Progenitor cell of endocrine pancreas (in vitro differentiated cells): Measurements from ENCODE around the gene EBF4. TPM values are rescaled to one million over a fixed set of nuclear protein-coding genes. Genes with fewer than 3 reads are reported as not detected.

Experiments
- DNase-seq: peaks from one replicate; pipeline ENCODE4 v3.0.0; 2021; ENCODE audit warnings: low spot score; ENCODE audit not compliant: unreplicated experiment
- H3K27ac Mint-ChIP-seq: 2 replicates; pipeline ENCODE4 v1.8.0; 2021; ENCODE audit warnings: mild to moderate bottlenecking, moderate library complexity, mixed read lengths
- H3K27me3 Mint-ChIP-seq: 2 replicates; pipeline ENCODE4 v1.8.0; 2021; ENCODE audit warnings: mixed read lengths
- H3K36me3 Mint-ChIP-seq: 2 replicates; pipeline ENCODE4 v1.8.0; 2022; ENCODE audit warnings: mixed read lengths; ENCODE audit not compliant: insufficient read depth
- H3K4me1 Mint-ChIP-seq: 2 replicates; pipeline ENCODE4 v1.8.0; 2021; ENCODE audit warnings: low read depth, mixed read lengths
- H3K4me3 Mint-ChIP-seq: 2 replicates; pipeline ENCODE4 v1.8.0; 2021; ENCODE audit warnings: low read depth, mild to moderate bottlenecking, moderate library complexity, mixed read lengths
- H3K9me3 Mint-ChIP-seq: 2 replicates; pipeline ENCODE4 v1.8.0; 2021; ENCODE audit warnings: low read depth, mixed read lengths
- total RNA-seq: library from RNA; stranded (reverse); gene quantifications from 2 replicates; pipeline ENCODE4 v1.2.1, GENCODE V29; 2021
- TF ChIP-seq, protein P1 (sequence below): fragments of 200-600 bp; sonication (generic); IDR thresholded peaks from one replicate; pipeline ENCODE4 v1.5.0; 2021; ENCODE audit warnings: antibody characterized with exemption, mild to moderate bottlenecking; ENCODE audit not compliant: unreplicated experiment

EBF4 gene
- total RNA-seq, 1 donor from 2014 or later, result 63.8 TPM

DNA sequence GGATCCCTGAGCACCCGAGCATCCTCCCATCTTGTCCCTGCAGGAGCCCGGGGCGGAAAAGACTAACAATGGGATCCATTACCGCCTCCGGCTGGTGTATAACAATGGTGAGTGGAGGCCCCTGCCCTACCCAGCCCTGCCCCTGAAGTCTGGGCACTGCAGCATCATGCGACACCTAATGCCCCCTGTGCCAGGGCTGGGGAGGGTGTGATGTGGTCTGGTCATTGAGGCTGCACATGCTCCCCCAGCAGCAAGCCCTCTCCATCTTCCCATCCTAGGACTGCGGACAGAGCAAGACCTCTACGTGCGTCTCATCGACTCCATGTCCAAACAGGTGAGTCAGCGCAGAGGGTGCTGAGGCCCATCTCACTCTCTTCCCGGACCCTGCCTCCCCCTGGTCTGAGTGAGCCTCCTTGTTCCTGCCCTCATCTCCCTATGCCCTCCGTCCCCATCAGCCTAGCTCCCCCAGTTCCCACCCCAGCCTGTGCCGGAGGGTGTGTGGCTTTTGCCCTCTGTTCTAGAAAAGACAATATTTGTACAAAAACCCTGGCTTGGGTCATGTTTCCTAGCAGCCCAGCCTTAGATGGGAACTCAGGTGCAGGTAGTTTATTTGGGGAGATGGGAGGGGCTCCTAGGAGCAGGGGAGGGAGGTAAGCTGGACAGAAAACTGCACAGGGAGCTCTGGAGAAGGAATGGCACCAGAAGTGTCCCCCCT is 13.5 kb downstream of the EBF4 start:
- Mint-ChIP-seq H3K27ac (no peak overlapping the region), H3K4me1 (peaks cover 8% of the 10 kb centered on the region), H3K4me3 (no peak overlapping the region), H3K27me3 (peaks cover 10% of the 10 kb centered on the region), H3K9me3 (no peaks in the 10 kb centered on the region), H3K36me3 (peaks cover 1% of the 10 kb centered on the region)
- DNase-seq, result no peak
- TF ChIP-seq, protein P1, sequence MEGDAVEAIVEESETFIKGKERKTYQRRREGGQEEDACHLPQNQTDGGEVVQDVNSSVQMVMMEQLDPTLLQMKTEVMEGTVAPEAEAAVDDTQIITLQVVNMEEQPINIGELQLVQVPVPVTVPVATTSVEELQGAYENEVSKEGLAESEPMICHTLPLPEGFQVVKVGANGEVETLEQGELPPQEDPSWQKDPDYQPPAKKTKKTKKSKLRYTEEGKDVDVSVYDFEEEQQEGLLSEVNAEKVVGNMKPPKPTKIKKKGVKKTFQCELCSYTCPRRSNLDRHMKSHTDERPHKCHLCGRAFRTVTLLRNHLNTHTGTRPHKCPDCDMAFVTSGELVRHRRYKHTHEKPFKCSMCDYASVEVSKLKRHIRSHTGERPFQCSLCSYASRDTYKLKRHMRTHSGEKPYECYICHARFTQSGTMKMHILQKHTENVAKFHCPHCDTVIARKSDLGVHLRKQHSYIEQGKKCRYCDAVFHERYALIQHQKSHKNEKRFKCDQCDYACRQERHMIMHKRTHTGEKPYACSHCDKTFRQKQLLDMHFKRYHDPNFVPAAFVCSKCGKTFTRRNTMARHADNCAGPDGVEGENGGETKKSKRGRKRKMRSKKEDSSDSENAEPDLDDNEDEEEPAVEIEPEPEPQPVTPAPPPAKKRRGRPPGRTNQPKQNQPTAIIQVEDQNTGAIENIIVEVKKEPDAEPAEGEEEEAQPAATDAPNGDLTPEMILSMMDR, result no peak

DNA sequence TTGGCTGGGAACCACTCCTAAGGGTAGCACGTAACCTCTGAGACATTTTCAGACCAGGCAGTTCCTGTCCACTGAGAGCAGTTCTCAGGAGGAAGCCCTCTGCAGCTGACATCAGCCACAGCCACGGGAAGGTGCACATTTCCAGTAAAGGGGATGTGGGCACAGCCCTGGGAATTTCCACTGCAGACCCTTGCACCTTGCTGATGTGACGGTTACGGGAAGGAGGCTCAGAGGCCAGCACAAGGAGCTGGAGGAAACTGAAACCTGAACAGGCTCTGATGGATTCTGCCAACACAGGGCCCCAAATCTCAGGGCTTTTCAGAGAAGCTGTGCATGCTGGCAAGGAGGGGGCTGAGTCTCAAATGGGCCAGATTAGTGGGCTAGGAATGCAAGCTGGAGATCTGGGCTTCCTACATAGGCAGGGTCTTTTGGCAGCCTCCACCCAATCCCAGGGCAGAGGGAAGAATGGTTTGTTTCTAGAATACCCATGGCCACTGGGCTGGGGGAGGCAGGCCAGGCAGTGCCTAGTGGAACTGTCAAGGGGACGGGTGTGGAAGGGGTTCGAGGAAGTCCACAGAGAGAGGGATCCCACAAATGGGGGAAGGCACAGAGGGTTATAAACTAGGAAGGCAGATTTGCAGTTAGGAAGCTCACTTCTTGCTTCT is 14.2 kb downstream of the EBF4 start:
- Mint-ChIP-seq H3K4me1 (peaks cover 8% of the 10 kb centered on the region), H3K36me3 (peaks cover 1% of the 10 kb centered on the region), H3K4me3 (no peak overlapping the region), H3K27ac (no peak overlapping the region), H3K9me3 (no peaks in the 10 kb centered on the region), H3K27me3 (peaks cover 5% of the 10 kb centered on the region)
- DNase-seq, result no peak
- TF ChIP-seq, protein P1, result no peak

DNA sequence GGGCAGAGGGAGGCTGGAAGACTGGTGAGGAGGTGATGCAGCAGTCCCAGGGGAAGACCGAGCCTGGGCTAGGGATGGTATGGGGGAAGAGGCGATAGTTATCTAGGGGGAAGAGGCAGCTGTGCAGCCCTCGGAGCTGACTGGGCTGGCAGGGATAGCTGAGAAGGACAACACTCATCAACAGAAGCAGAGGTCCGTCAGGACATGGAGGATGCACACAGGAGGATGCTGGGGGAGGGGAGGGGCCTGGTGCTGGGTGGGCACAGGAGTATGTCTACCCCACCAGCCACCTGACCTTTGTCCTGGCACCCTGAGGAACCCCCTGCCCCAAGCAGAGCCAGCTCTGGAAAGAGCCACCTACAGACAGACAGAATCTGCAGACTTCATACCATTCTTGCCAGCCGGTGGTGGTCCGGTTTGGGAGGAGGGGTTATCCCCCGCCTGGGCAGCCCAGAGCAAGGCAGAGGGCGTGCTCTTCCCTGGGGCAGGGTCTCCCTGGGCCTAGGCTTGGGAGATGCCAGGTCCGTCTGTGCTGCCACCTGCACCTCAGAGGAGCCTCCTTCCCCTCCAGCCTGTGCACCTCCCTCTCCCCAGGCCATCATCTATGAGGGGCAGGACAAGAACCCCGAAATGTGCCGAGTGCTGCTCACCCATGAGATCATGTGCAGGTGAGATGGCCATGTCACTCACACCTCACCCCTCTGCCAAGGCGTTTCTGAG is 14.9 kb downstream of the EBF4 start:
- no peak for DNase-seq
- TF ChIP-seq, protein P1, result no peak
- H3K4me1 Mint-ChIP-seq, result peaks cover 8% of the 10 kb centered on the region
- peaks cover 4% of the 10 kb centered on the region for H3K27me3 Mint-ChIP-seq
- peaks cover 1% of the 10 kb centered on the region for H3K36me3 Mint-ChIP-seq
- no peak overlapping the region for H3K4me3 Mint-ChIP-seq
- H3K27ac Mint-ChIP-seq, result peak overlapping the region; percentile 57
- H3K9me3 Mint-ChIP-seq, result no peaks in the 10 kb centered on the region

DNA sequence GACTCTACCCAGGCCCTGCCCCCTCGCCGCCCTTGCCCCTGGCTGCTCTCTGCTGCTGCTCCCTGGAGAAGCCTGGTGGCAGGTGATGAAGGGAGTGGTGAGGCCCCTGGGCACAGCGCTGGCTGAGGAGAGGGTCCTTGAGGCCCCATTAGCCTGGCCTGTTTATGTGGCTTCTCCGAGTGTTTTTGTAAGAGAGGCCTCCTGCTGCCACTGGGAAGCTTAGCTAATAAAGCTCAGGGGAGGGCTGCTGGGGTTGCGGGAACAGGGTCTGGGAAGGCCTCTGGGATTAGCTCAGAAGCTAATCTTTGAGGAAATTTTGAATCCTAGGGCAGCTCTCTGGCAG is 15.5 kb downstream of the EBF4 start:
- peaks cover 8% of the 10 kb centered on the region for H3K4me1 Mint-ChIP-seq
- H3K36me3 Mint-ChIP-seq, result peaks cover 1% of the 10 kb centered on the region
- H3K27ac Mint-ChIP-seq, result peak overlapping the region; percentile 57
- H3K27me3 Mint-ChIP-seq, result peaks cover 4% of the 10 kb centered on the region
- TF ChIP-seq, protein P1, result no peak
- no peak overlapping the region for H3K4me3 Mint-ChIP-seq
- DNase-seq, result no peak
- no peaks in the 10 kb centered on the region for H3K9me3 Mint-ChIP-seq

DNA sequence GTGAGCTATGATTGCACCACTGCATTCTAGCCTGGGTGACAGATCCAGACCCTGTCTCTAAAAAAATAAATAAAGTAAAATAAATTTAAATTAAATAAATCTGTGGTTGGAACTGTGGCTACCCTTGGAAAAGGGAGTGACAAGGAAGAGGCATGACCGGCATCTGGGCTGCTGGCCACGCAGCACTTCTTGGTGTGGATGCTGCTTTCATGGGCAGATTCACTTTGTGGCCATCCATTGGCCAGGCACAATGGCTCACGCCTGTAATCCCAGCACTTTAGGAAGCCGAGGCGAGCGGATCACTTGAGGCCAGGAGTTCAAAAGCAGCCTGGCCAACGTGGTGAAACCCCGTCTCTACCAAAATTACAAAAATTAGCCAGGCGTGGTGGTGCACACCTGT is 16.1 kb downstream of the EBF4 start:
- H3K27me3 Mint-ChIP-seq, result peaks cover 4% of the 10 kb centered on the region
- H3K4me1 Mint-ChIP-seq, result peaks cover 8% of the 10 kb centered on the region
- DNase-seq, result no peak
- H3K4me3 Mint-ChIP-seq, result no peak overlapping the region
- no peak overlapping the region for H3K27ac Mint-ChIP-seq
- H3K9me3 Mint-ChIP-seq, result no peaks in the 10 kb centered on the region
- TF ChIP-seq, protein P1, result no peak
- H3K36me3 Mint-ChIP-seq, result peaks cover 1% of the 10 kb centered on the region
